HG03469 (cell line): ENCODE data around the gene CEMIP.

Experiments
- ATAC-seq: cut with Tn5 transposase; IDR thresholded peaks from one replicate; pipeline ENCODE4 v1.9.1; 2021; ENCODE audit warnings: mild to moderate bottlenecking, moderate library complexity, moderate number of reproducible peaks; ENCODE audit not compliant: unreplicated experiment

The CEMIP gene

DNA sequence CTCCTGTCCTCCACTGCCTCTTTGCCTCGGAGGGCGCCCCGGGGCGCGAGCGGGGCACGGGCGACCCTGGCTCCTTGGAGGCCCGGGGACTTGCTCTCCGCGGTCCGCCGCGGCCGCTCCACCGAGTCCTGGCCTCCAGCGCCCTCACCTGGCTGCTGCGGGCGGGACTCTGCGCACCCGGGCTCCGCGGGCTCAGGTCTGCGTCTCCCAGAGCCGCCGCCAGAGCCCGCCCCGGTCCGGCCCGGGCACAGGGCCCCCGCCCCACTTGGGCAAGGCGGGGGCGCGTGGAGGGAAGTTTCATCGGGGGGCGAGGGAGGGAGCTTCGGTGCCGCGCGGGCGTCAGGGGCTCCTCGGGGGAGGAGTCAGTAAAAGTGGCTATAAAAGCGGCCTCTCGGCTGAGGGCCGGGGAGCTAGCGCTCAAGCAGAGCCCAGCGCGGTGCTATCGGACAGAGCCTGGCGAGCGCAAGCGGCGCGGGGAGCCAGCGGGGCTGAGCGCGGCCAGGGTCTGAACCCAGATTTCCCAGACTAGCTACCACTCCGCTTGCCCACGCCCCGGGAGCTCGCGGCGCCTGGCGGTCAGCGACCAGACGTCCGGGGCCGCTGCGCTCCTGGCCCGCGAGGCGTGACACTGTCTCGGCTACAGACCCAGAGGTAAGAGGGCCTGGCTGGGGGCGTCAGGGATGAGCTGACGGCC lies at the start of gene CEMIP:
Gene CEMIP, plus strand, starts transcription at position 407 of the 694 bp plus-strand sequence. CDS start 94,510 bp downstream, outside the sequence.
- no peak for ATAC-seq

- ATAC-seq, result no peak
Observed at GRCh38 chr15:80730387-80730786, 48.8 kb upstream of the CEMIP start.

GRCh38 chr15:80730926-80731325 lies 48.2 kb upstream of the CEMIP start:
- no peak for ATAC-seq

- no peak for ATAC-seq
Observed at GRCh38 chr15:80732167-80732566, 47.0 kb upstream of the CEMIP start.

DNA sequence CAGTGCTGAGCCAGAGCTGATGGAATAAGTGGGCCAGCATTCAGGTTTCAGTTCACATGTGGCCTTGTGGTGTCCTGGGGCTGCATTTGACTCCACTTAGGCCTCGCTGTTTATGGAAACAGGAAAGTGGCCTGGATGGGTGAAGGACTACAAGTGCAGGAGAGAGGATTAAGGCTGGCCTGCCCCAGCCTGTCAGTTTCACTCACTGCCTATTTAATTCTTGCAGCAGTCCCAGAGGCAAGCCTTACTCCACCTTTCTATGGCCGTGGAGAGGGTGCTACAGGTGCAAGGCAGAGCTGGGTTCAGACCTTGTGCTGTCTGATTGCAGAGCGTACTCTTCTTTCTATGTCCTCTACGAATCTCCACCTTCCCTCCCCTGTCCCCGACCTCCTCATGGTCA lies 46.4 kb upstream of the CEMIP start:
- no peak for ATAC-seq

GRCh38 chr15:80733460-80733859 lies 45.7 kb upstream of the CEMIP start:
- ATAC-seq, result no peak

DNA sequence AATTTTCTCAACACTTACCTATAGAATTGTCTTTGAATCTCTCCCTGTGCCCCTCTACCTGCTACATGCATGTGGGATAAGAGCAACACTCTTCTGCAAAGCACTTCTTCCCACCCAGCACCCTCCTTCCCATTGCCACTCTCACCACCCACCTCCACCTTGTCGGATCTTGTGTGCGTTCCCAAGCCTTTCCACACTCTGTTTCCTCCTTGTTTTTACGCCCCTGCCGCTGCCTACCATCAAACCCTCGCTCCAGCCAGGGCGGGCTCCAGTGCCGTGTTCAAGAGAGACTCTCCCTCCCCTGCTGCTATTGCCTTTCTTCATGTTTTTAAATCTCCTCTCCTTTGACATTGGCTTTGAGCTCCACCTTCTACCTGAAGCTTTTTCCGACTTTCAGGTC lies 43.8 kb upstream of the CEMIP start:
- no peak for ATAC-seq

GRCh38 chr15:80736560-80736959 lies 42.6 kb upstream of the CEMIP start:
- ATAC-seq, result no peak

- no peak for ATAC-seq
Observed at GRCh38 chr15:80739919-80740318, 39.3 kb upstream of the CEMIP start.

GRCh38 chr15:80742081-80742480 lies 37.1 kb upstream of the CEMIP start:
- ATAC-seq, result no peak

GRCh38 chr15:80743189-80743833 lies 35.9 kb upstream of the CEMIP start:
- no peak for ATAC-seq

- no peak for ATAC-seq
Observed at GRCh38 chr15:80744415-80744814, 34.8 kb upstream of the CEMIP start.

DNA sequence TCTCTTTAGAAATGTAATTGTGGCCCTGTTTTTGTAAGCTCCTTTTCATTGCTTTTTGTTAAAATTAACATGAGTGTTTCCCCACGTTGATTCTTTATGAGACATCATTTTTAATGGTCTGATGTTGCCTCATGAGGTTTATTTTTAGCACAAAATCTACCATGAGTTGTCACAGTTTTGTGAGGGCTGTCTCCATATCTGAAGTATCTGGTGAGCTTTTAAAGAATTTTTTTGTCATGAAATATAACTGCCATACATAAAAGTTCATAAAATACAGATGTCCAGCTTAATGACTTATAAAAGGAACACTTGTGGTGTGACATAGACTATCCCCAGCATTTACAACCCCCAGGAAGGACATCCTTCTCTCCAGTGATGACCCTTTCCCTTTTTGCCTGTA lies 34.3 kb upstream of the CEMIP start:
- ATAC-seq, result no peak

GRCh38 chr15:80745888-80746287 lies 33.3 kb upstream of the CEMIP start:
- no peak for ATAC-seq

- ATAC-seq, result no peak
Observed at GRCh38 chr15:80747317-80748053, 31.7 kb upstream of the CEMIP start.

DNA sequence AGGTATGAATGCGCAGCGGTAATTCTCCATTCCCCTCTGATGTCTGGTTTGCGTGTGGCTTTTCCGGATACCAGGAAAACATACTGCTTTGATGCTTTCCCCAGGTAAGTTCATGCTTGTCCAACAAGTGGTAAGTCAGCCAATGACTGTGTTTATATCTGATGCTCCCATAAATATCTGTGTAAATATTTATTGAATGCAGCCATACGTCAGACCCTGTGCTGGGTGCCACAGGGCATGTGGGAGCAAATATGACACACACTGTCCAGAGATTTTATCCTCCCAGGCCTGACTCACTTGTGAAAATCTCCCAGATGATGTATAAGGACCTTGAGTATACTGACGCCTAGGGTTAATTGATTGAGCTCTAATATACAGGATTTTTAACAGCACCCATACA lies 29.6 kb upstream of the CEMIP start:
- no peak for ATAC-seq

DNA sequence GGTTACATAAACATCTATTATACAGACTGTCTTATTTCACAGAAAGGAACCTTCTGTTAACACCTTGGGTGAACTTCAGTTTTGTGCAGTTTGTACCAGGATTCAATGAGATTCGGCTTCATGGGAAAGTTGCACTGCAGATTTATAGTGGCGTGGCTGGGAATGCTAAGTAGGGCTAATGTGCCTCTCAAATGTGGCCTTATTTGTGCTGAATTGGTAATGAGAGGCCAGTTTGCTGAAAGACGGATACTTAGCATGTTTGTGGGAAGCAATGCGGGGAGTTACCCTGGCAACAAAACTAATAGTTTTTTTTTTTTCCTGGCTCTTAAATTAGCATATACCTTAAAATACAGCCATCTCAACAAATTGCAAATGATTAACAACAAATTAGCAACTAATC lies 28.6 kb upstream of the CEMIP start:
- no peak for ATAC-seq

- ATAC-seq, result no peak
Observed at GRCh38 chr15:80752204-80752603, 27.0 kb upstream of the CEMIP start.

- ATAC-seq, result no peak
Observed at GRCh38 chr15:80753161-80753560, 26.0 kb upstream of the CEMIP start.

DNA sequence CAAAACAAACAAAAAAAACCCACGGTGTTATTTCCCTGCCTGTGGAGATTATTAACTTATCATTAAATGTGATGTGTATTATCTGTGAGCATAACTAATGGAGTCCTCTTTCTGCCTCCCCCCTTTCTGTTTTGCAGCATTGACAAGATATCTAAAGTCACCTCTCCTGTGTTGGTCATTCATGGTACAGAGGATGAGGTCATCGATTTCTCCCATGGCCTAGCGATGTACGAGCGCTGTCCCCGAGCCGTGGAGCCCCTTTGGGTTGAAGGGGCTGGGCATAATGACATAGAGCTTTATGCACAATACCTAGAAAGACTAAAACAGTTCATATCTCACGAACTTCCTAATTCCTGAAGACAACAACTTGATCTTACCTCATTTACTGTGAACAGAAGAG lies 25.2 kb upstream of the CEMIP start:
- ATAC-seq, result no peak

DNA sequence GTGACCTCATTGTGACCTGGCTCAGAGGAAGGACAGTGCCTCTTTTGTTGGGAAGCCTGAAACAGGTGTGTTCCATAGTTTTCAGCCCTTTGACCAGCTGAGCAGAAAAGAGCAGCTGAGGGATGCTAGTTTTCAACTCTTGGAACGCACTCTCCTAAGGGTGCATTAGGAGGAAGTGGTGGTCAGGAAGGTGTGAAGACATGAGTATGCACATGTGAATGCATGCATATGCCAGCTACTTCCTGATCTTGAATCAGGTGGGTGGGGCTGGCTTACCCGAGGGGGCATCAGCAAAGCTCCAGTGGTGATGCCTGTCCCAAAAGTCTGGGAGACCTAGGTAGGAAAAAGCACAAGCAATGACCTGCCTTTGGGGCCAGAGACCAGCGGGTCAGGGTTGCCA lies 23.3 kb upstream of the CEMIP start:
- ATAC-seq, result no peak

- ATAC-seq, result no peak
Observed at GRCh38 chr15:80758130-80758745, 20.9 kb upstream of the CEMIP start.
